ENCODE results near the gene BACE2. TPM values are rescaled to one million over a fixed set of nuclear protein-coding genes. Genes with fewer than 3 reads are reported as not detected.
"Not testable (repeated sequence)": the region's sequence is repeated elsewhere in the genome, so short reads cannot be mapped to it uniquely, and the experiment has no call there.

BACE2 gene
- total RNA-seq, 1 donor from 2014 or later: 49.5 TPM

GRCh38 chr21:41233916-41234315 is 66.0 kb downstream of the BACE2 start:
- H3K27me3 Mint-ChIP-seq (ENCODE audit: unreplicated experiment): no peaks in the 10 kb centered on the region
- peaks cover 16% of the 10 kb centered on the region for H3K36me3 Mint-ChIP-seq (ENCODE audit: unreplicated experiment)
- no peak for DNase-seq (ENCODE audit: extremely low spot score, unreplicated experiment)
- no peak overlapping the region for H3K27ac Mint-ChIP-seq (ENCODE audit: unreplicated experiment)
- H3K4me3 Mint-ChIP-seq (ENCODE audit: unreplicated experiment): no peak overlapping the region
- TF ChIP-seq CTCF (IDR thresholded peaks at IDR 0.05): no peak
- H3K9me3 Mint-ChIP-seq (ENCODE audit: unreplicated experiment): no peaks in the 10 kb centered on the region
- H3K4me1 Mint-ChIP-seq (ENCODE audit: unreplicated experiment): peaks cover 14% of the 10 kb centered on the region

DNA sequence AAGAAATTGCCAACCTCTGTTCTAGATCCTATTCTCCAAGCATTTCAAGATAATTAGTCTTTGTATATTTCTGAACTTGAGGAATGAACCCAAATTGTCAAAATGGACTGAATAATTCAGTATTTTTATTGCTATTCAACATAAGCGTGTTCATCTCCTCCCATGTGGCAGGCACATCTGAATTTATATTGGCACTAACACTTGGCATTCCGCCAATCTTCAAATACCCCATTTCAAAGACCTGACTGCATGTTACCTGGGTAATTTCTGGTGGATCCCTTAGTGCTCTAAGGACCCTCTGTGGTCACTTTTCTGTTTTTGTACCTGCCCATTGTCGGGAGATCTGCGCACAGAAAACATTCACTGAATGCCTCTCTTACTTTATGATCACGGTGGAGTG is 66.6 kb downstream of the BACE2 start:
- peaks cover 14% of the 10 kb centered on the region for H3K4me1 Mint-ChIP-seq (ENCODE audit: unreplicated experiment)
- DNase-seq (ENCODE audit: extremely low spot score, unreplicated experiment): no peak
- H3K4me3 Mint-ChIP-seq (ENCODE audit: unreplicated experiment): no peak overlapping the region
- peaks cover 16% of the 10 kb centered on the region for H3K36me3 Mint-ChIP-seq (ENCODE audit: unreplicated experiment)
- H3K9me3 Mint-ChIP-seq (ENCODE audit: unreplicated experiment): no peaks in the 10 kb centered on the region
- H3K27ac Mint-ChIP-seq (ENCODE audit: unreplicated experiment): no peak overlapping the region
- no peak for TF ChIP-seq CTCF (IDR thresholded peaks at IDR 0.05)
- no peaks in the 10 kb centered on the region for H3K27me3 Mint-ChIP-seq (ENCODE audit: unreplicated experiment)

- no peak for DNase-seq (ENCODE audit: extremely low spot score, unreplicated experiment)
- Mint-ChIP-seq H3K36me3 (ENCODE audit: unreplicated experiment) (peaks cover 12% of the 10 kb centered on the region), H3K27me3 (ENCODE audit: unreplicated experiment) (no peaks in the 10 kb centered on the region), H3K4me3 (ENCODE audit: unreplicated experiment) (no peak overlapping the region), H3K4me1 (ENCODE audit: unreplicated experiment) (peaks cover 14% of the 10 kb centered on the region), H3K27ac (ENCODE audit: unreplicated experiment) (no peak overlapping the region), H3K9me3 (ENCODE audit: unreplicated experiment) (no peaks in the 10 kb centered on the region)
- TF ChIP-seq CTCF (IDR thresholded peaks at IDR 0.05): no peak
These were observed 67.2 kb downstream of the BACE2 start for GRCh38 chr21:41235201-41235600.

- H3K27me3 Mint-ChIP-seq (ENCODE audit: unreplicated experiment): no peaks in the 10 kb centered on the region
These were observed 68.5 kb downstream of the BACE2 start for GRCh38 chr21:41236352-41236973.

DNA sequence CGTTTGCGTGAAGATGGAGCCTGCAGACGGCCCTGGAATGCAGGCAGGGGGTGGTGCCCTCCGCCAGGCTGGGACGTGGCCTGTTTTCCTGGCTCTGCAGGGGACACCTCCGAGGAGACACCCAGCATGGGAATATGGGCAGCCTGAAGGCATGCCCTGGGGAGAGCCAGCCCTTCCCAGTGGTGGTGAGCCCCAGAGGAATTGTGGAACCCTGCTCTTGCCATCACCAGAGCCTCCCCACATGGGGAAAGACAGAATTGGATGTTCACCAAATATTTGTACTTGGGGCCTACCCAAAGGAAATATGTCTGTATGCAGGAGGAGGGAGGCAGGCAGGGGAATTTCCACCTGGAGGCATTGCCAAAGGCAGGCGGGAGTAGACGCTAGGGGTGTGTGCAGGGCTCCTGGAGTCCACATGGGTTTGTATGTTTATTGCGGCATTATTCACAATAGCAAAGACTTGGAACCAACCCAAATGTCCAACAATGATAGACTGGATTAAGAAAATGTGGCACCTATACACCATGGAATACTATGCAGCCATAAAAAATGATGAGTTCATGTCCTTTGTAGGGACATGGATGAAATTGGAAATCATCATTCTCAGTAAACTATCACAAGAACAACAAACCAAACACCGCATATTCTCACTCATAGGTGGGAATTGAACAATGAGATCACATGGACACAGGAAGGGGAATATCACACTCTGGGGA is 70.3 kb downstream of the BACE2 start:
- H3K9me3 Mint-ChIP-seq (ENCODE audit: unreplicated experiment); H3K27me3 Mint-ChIP-seq (ENCODE audit: unreplicated experiment); DNase-seq (ENCODE audit: extremely low spot score, unreplicated experiment); H3K4me3 Mint-ChIP-seq (ENCODE audit: unreplicated experiment): not testable (repeated sequence)
- Mint-ChIP-seq H3K36me3 (ENCODE audit: unreplicated experiment) (peaks cover 15% of the 10 kb centered on the region), H3K4me1 (ENCODE audit: unreplicated experiment) (peaks cover 14% of the 10 kb centered on the region), H3K27ac (ENCODE audit: unreplicated experiment) (peak overlapping the region; percentile 57)

More at GRCh38 chr21:41236352-41236973, 68.5 kb downstream of the BACE2 start:
- peaks cover 14% of the 10 kb centered on the region for H3K4me1 Mint-ChIP-seq (ENCODE audit: unreplicated experiment)
- no peak overlapping the region for H3K27ac Mint-ChIP-seq (ENCODE audit: unreplicated experiment)
- H3K36me3 Mint-ChIP-seq (ENCODE audit: unreplicated experiment): peaks cover 13% of the 10 kb centered on the region
- no peak for TF ChIP-seq CTCF (IDR thresholded peaks at IDR 0.05)
- DNase-seq (ENCODE audit: extremely low spot score, unreplicated experiment): no peak
- H3K4me3 Mint-ChIP-seq (ENCODE audit: unreplicated experiment): no peak overlapping the region
- H3K9me3 Mint-ChIP-seq (ENCODE audit: unreplicated experiment): no peaks in the 10 kb centered on the region

All from osteocyte (in vitro differentiated cells).